HepG2 (cell line): Measurements from ENCODE around the gene KLF9. TPM values are rescaled to one million over a fixed set of nuclear protein-coding genes. Genes with fewer than 3 reads are reported as not detected.

ENCODE experiments used
- ATAC-seq: fragments of 200-7000 bp; cut with Tn5 transposase; 3 replicates; pipeline ENCODE4 v1.9.1; 2020; ENCODE audit warnings: mild to moderate bottlenecking, moderate library complexity
- BruUV-seq: library from RNA; stranded (reverse); fragments of 400-500 nt; replicated peaks from 2 replicates; lab custom pipeline; 2021; lab: Mats Ljungman, UMichigan
- CTCF ChIA-PET: fragments of 300-600 bp; formaldehyde crosslinking; extraction: SDS; loops from one replicate; lab custom pipeline; 2021; ENCODE audit warnings: low total read pairs, inconsistent platforms, low intra/inter-chr PET ratio; lab: Yijun Ruan, JAX
- POLR2A ChIA-PET: fragments of 350-600 bp; sonication (Branson Sonifier 250); formaldehyde crosslinking; loops from one replicate; lab custom pipeline; 2020; ENCODE audit warnings: antibody characterized with exemption, inconsistent platforms; lab: Yijun Ruan, JAX
- DNase-seq: peaks from one replicate; pipeline ENCODE4 v3.0.0-alpha.2; 2015; ENCODE audit warnings: low spot score
- FAIRE-seq: peaks from 3 replicates; lab custom pipeline; 2011; peaks lifted over from hg19 to GRCh38; lab: Jason Lieb, UNC
- H2AFZ ChIP-seq: one replicate; pipeline ENCODE4 v1.6.1; 2011; ENCODE audit warnings: low read length, inconsistent platforms
- H3K27ac ChIP-seq: fragments of 300-600 bp; 3 replicates; pipeline ENCODE4 v1.8.0; 2011; ENCODE audit warnings: mixed run types, mild to moderate bottlenecking, mixed read lengths, low read length, inconsistent platforms; ENCODE audit not compliant: insufficient read depth; ENCODE audit errors: extremely low read length
- H3K27me3 ChIP-seq, 2 experiments: fragments of 200-600 bp in 1 of 2; 2 replicates in 1 of 2; 3 replicates in 1 of 2; pipeline versions ENCODE4 v1.6.0 to v1.8.0; 2011; ENCODE audit warnings: low read length in 2 of 2, mild to moderate bottlenecking in 2 of 2, moderate library complexity in 2 of 2, inconsistent platforms in 1 of 2; ENCODE audit not compliant: insufficient read depth in 2 of 2, control insufficient read depth in 1 of 2
- H3K36me3 ChIP-seq, 2 experiments: fragments of 200-600 bp in 1 of 2; replicated peaks in 1 of 2; 2 replicates in 1 of 2; 3 replicates in 1 of 2; pipeline versions ENCODE4 v1.5.1 to v1.8.0; 2011; ENCODE audit warnings: low read length in 2 of 2, inconsistent platforms in 1 of 2; ENCODE audit not compliant: insufficient read depth in 2 of 2, control insufficient read depth in 1 of 2
- H3K4me1 ChIP-seq: 2 replicates; pipeline ENCODE4 v1.5.1; 2012; ENCODE audit warnings: low read length, inconsistent platforms; ENCODE audit not compliant: insufficient read depth
- H3K4me2 ChIP-seq: 2 replicates; pipeline ENCODE4 v1.6.0; 2011; ENCODE audit warnings: low read depth, low read length, inconsistent platforms
- H3K4me3 ChIP-seq, 3 experiments: fragments of 200-600 bp in 1 of 3; sonication (generic), shearing (Covaris generic) in 1 of 3; replicated peaks in 1 of 3; 2 replicates each; pipeline ENCODE4 v1.5.1; 2011 to 2016; ENCODE audit warnings: low read length in 3 of 3, inconsistent platforms in 2 of 3, low read depth in 2 of 3, mild to moderate bottlenecking in 2 of 3, control low read depth in 1 of 3, mixed read lengths in 1 of 3; ENCODE audit not compliant: insufficient read depth in 1 of 3
- H3K79me2 ChIP-seq: one replicate; pipeline ENCODE4 v1.6.1; 2011; ENCODE audit warnings: low read length, inconsistent platforms; ENCODE audit not compliant: insufficient read depth
- H3K9ac ChIP-seq: 2 replicates; pipeline ENCODE4 v1.6.0; 2011; ENCODE audit warnings: mild to moderate bottlenecking, low read depth, low read length, inconsistent platforms; ENCODE audit not compliant: insufficient read depth
- H3K9me3 ChIP-seq: 2 replicates; pipeline ENCODE4 v1.5.1; 2012; ENCODE audit warnings: mild to moderate bottlenecking, low read length
- H4K20me1 ChIP-seq: 2 replicates; pipeline ENCODE4 v1.6.0; 2011; ENCODE audit warnings: inconsistent platforms, mild to moderate bottlenecking, low read length, moderate library complexity; ENCODE audit not compliant: insufficient read depth
- AHR ChIP-seq: IDR thresholded peaks from 2 replicates; pipeline ENCODE4 v1.6.1; 2018; ENCODE audit warnings: missing genetic modification reagents, missing compliant biosample characterization
- CBFB ChIP-seq: sonication (generic); formaldehyde crosslinking; IDR thresholded peaks from 2 replicates; pipeline ENCODE4 v1.4.0; 2020; ENCODE audit warnings: missing genetic modification reagents
- KDM4B ChIP-seq: sonication (generic); formaldehyde crosslinking; IDR thresholded peaks from 2 replicates; pipeline ENCODE4 v1.4.0; 2020; ENCODE audit warnings: missing genetic modification reagents
- MIER3 ChIP-seq: IDR thresholded peaks from 2 replicates; pipeline ENCODE4 v1.6.1; 2016; ENCODE audit warnings: missing compliant biosample characterization, borderline replicate concordance
- SOX6 ChIP-seq, 2 experiments: fragments of 450-650 bp in 1 of 2; sonication (generic) in 1 of 2; formaldehyde crosslinking in 1 of 2; IDR thresholded peaks; 2 replicates each; pipeline versions ENCODE4 v1.4.0 to v1.6.1; 2017 to 2020; ENCODE audit warnings: antibody characterized with exemption in 1 of 2, mild to moderate bottlenecking in 1 of 2, missing genetic modification reagents in 1 of 2
- ZFP91 ChIP-seq: sonication (generic); formaldehyde crosslinking; IDR thresholded peaks from 2 replicates; pipeline ENCODE4 v1.9.0; 2022; ENCODE audit warnings: missing genetic modification reagents, mild to moderate bottlenecking, borderline replicate concordance
- ZNF101 ChIP-seq: sonication (generic); formaldehyde crosslinking; IDR thresholded peaks from 2 replicates; pipeline ENCODE4 v1.4.0; 2020; ENCODE audit warnings: mild to moderate bottlenecking, low read depth, missing genetic modification reagents, borderline replicate concordance
- ZNF770 ChIP-seq: sonication (generic); formaldehyde crosslinking; IDR thresholded peaks from 2 replicates; pipeline ENCODE4 v1.5.0; 2020; ENCODE audit warnings: mild to moderate bottlenecking, missing genetic modification reagents
- WGBS: methylation state at CpG from one replicate; pipeline ENCODE4 v1.1.6; 2017; ENCODE audit warnings: low lambda C conversion rate; 5-methylcytosine and 5-hydroxymethylcytosine counted together
- in situ Hi-C: cut with HindIII; loops from 2 replicates; pipeline ENCODE4 v1.10.0; 2017; ENCODE audit warnings: low pct_unique_long_range_greater_than_20kb; ENCODE audit not compliant: extremely low pct_ligation_motif_present
- intact Hi-C: fragments of 100-400 bp; cut with micrococcal nuclease; formaldehyde crosslinking; loops from one replicate; pipeline ENCODE4 v1.10.0; 2022; ENCODE audit not compliant: unreplicated experiment
- polyA plus RNA-seq, 8 experiments: library from polyadenylated mRNA; depleted of rRNA in 3 of 8; stranded (reverse) in 7 of 8; unstranded in 1 of 8; fragments of >200 nt; fragmentation: Illumina TruSeq in 4 of 8; extraction: Trizol in 4 of 8; gene quantifications; 2 replicates each; pipeline versions ENCODE4 v1.2.1 to v1.2.3, GENCODE V29; 2011 to 2016; ENCODE audit warnings: low read depth in 4 of 8, missing spikeins in 1 of 8, mixed read lengths in 1 of 8; ENCODE audit not compliant: insufficient read depth in 1 of 8
- total RNA-seq, 5 experiments: library from RNA; depleted of rRNA; stranded (reverse); fragments of >200 nt; fragmentation: Illumina TruSeq; extraction: Trizol; gene quantifications; 2 replicates each; pipeline ENCODE4 v1.2.3, GENCODE V29; 2016; ENCODE audit warnings: low read depth in 1 of 5
- TF ChIP-seq, protein P1 (sequence below): sonication (generic); formaldehyde crosslinking; IDR thresholded peaks from 2 replicates; pipeline ENCODE4 v1.4.0; 2020; ENCODE audit warnings: missing genetic modification reagents

Gene KLF9
- total and polyA plus RNA-seq, 2 of the 13 experiments (the other 11 are each of a cell fraction or from before 2014, with no cell fraction given): 5.7 to 7.2 TPM

DNA sequence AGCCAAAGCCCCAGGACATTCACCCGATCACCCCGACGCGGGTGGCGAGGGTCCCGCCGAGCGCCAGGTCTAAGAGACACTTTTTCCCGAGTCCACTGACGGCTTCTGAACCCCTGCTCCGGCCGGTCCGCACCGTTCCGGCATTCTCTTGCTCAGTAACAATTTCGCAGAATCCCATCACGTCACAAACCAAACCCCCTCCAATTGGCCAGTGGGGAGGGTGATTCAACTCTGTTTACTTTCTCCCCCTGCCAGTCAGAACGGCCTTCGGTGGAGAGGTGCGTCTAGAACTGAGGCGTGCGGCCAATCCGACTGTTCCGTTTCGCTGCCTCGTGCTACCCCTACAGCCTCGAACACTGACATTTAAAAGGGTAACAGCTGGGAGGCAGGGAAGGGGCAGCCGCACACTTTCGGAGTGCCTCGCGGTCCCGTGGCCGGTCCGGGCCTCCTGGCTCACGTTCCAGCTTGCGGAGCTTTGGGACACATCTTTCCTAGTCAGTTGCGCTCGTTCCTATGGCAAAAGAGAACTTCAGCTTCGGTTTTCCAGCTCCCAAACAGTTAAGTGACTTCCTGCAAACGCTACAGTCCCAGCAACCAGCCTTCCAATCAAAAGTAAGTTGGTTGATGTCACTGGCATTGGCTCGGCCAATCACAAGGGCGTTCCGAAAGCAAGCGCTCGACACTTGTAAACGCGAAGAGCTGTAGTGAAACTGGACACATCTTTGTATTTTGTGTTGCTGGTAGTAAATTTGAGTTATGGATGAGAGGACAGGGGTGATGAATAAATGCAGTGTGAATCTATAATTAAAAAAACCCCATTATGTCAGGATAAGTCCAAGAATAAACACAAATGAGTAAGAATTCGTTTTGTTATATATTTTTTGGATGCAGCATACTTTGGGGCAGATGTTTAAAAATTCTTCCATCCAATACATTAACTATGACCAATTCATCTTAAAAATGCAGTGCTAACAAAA, at the start of gene KLF9 (continued):
- TF ChIP-seq ZNF101 (no peak), KDM4B (CRISPR knock-in tag) (no peak), MIER3 (CRISPR knock-in tag) (peak; percentile 64; the same call in 1 of the 2 replicates), ZNF770 (CRISPR knock-in tag) (no peak)
- TF ChIP-seq, protein P1, sequence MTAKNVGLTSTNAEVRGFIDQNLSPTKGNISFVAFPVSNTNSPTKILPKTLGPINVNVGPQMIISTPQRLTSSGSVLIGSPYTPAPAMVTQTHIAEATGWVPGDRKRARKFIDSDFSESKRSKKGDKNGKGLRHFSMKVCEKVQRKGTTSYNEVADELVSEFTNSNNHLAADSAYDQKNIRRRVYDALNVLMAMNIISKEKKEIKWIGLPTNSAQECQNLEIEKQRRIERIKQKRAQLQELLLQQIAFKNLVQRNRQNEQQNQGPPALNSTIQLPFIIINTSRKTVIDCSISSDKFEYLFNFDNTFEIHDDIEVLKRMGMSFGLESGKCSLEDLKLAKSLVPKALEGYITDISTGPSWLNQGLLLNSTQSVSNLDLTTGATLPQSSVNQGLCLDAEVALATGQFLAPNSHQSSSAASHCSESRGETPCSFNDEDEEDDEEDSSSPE (CRISPR knock-in tag): peak; percentile 75

DNA sequence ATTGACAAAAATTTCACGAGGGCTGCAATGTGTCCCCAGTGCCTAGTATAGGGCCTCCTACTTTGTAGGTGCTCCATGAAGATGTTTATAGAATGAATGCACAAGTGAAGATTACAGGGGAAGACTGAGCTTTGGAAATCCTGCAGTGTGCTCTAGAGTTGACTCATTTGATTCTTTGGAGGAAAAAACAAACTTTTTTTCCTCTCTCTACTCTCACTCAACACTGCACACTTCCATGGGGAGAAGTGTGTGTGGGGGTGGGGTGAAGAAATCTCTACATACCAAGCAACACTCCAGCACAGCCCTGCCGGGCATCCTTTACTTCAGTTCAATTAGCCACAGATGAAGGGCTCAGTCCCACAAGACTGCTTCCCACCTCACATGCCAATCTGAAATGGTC, 49.4 kb upstream of the KLF9 start:
- ChIA-PET CTCF (no interaction called here), POLR2A (no interaction called here)
- Histone ChIP-seq H3K36me3 (no peaks in the 10 kb centered on the region), H3K4me2 (no peak overlapping the region), H3K9me3 (no peaks in the 10 kb centered on the region), H3K4me1 (0 out of 2 replicates have a peak, but pooled peaks cover 1% of the 10 kb centered on the region), H3K4me3 (no peak overlapping the region), H3K27ac (no peak overlapping the region), H3K79me2 (no peaks in the 10 kb centered on the region), H3K27me3 (0 out of 5 replicates have a peak, but pooled peaks cover 0 to 3% of the 10 kb centered on the region in 2 experiments), H3K9ac (no peak overlapping the region), H2AFZ (no peak overlapping the region), H4K20me1 (no peaks in the 10 kb centered on the region)
- no TSS peak for BruUV-seq
- no peak for DNase-seq
- intact Hi-C loops: no loop called here
- 23% methylated on average over 2 of the region's 2 CpGs for WGBS
- ATAC-seq: no peak
- FAIRE-seq: no peak
- in situ Hi-C loops: no loop called here
- no peak for TF ChIP-seq CBFB (CRISPR knock-in tag)
- no peak for TF ChIP-seq AHR
- no peak for TF ChIP-seq ZFP91 (CRISPR knock-in tag)
- no peak for TF ChIP-seq SOX6 (IDR thresholded peaks at IDR 0.05)
- TF ChIP-seq SOX6 (CRISPR knock-in tag; IDR thresholded peaks at IDR 0.05): no peak
